PFSK-1 (cell line): ENCODE results near the gene TMEM272.

Experiments used
- FOXP2 ChIP-seq: optimal IDR thresholded peaks from 2 replicates; pipeline ENCODE3; 2011; ENCODE audit warnings: borderline replicate concordance, control low read depth, inconsistent platforms; ENCODE audit not compliant: insufficient read depth; ENCODE audit errors: extremely low read length, extremely low read depth
- POLR2AphosphoS5 ChIP-seq: IDR thresholded peaks from 2 replicates; pipeline ENCODE4 v1.6.1; 2012; ENCODE audit warnings: low read depth, mild to moderate bottlenecking, control low read depth, low read length, moderate library complexity
- SIN3A ChIP-seq: IDR thresholded peaks from 2 replicates; pipeline ENCODE4 v1.6.1; 2012; ENCODE audit warnings: mild to moderate bottlenecking, low read length, moderate library complexity, borderline replicate concordance; ENCODE audit not compliant: insufficient read depth
- TAF1 ChIP-seq: IDR thresholded peaks from 2 replicates; pipeline ENCODE4 v1.6.1; 2012; ENCODE audit warnings: low read length, control low read depth, borderline replicate concordance; ENCODE audit not compliant: insufficient read depth
- TF ChIP-seq, protein P1 (sequence below), 2 experiments: IDR thresholded peaks; 2 replicates each; pipeline versions ENCODE4 v1.6.1 to v1.8.0; 2011 to 2012; ENCODE audit warnings: low read depth in 2 of 2, low read length in 2 of 2, control low read depth in 1 of 2, inconsistent platforms in 1 of 2, mild to moderate bottlenecking in 1 of 2, moderate library complexity in 1 of 2; ENCODE audit not compliant: insufficient read depth in 1 of 2

Gene TMEM272

DNA sequence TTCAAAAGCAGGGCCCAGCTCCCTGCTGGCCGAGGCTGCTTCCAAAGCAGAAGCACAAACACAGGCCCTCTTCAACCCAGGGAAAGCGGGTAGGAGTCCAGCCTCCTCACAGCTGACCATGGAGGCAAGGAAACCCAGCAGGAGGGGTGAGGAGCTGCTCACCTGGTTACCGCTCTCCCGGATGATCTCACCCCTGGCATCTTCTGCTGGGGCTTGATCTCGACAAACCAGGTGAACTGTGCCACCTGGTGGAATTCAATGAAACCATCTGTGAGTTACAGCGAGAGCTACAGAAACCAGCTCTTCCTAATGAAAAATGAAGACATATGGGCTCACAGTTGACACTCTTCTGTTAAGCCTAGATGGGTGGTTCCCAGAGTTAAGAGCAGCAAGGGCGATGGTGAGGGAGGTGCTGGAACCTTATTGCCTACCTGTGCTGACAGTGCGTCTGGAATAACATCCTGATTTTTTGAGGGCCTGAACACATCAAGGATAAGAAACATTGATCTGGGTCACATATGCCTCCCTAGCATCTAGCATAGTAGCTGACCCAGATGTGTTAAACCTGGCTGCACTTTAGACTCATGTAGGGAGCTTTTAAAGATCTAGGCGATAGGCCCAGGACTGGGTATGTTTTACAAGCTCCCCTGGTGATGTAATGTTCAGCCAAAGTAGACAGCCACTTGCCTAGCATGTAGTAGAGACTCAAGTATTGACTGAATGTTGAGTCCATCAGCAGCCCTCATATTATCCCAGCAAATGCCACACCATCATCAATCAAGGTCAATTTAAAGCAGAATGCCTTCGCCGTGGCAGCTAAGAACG is 47.1 kb downstream of the TMEM272 start:
- TF ChIP-seq, protein P1, sequence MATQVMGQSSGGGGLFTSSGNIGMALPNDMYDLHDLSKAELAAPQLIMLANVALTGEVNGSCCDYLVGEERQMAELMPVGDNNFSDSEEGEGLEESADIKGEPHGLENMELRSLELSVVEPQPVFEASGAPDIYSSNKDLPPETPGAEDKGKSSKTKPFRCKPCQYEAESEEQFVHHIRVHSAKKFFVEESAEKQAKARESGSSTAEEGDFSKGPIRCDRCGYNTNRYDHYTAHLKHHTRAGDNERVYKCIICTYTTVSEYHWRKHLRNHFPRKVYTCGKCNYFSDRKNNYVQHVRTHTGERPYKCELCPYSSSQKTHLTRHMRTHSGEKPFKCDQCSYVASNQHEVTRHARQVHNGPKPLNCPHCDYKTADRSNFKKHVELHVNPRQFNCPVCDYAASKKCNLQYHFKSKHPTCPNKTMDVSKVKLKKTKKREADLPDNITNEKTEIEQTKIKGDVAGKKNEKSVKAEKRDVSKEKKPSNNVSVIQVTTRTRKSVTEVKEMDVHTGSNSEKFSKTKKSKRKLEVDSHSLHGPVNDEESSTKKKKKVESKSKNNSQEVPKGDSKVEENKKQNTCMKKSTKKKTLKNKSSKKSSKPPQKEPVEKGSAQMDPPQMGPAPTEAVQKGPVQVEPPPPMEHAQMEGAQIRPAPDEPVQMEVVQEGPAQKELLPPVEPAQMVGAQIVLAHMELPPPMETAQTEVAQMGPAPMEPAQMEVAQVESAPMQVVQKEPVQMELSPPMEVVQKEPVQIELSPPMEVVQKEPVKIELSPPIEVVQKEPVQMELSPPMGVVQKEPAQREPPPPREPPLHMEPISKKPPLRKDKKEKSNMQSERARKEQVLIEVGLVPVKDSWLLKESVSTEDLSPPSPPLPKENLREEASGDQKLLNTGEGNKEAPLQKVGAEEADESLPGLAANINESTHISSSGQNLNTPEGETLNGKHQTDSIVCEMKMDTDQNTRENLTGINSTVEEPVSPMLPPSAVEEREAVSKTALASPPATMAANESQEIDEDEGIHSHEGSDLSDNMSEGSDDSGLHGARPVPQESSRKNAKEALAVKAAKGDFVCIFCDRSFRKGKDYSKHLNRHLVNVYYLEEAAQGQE (IDR thresholded peaks at IDR 0.05; ENCODE audit: insufficient read depth in 1 of 2, low read depth in 2 of 2, low read length in 2 of 2) = no peak
- TF ChIP-seq FOXP2 = no peak
- no peak for TF ChIP-seq TAF1
- TF ChIP-seq SIN3A = no peak
- TF ChIP-seq POLR2AphosphoS5 = no peak

- TF ChIP-seq TAF1 (no peak), POLR2AphosphoS5 (no peak), SIN3A (no peak), FOXP2 (no peak)
- TF ChIP-seq, protein P1 (IDR thresholded peaks at IDR 0.05; ENCODE audit: insufficient read depth in 1 of 2, low read depth in 2 of 2, low read length in 2 of 2) = no peak
Observed at GRCh38 chr13:51796546-51796945, 48.4 kb downstream of the TMEM272 start.

DNA sequence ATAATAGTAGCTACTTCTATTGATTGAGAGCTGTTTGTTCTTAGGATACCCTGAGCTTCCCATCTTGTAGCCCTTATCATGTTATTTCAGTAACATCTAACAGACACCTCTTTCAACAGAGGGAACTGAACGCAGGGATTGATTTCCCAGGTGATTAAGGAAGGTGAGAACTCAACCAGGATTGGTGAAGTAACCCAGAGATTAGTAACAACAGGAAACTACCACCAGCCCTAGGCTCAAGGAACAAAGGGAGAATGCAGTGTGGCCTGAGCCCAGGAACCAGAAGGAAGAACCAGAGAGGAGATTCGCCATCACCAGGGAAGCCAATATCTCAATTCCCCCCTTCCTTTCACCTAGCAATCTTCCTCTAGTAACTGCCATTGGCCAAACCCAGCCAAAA is 49.6 kb downstream of the TMEM272 start:
- no peak for TF ChIP-seq FOXP2
- no peak for TF ChIP-seq SIN3A
- TF ChIP-seq TAF1 = no peak
- TF ChIP-seq, protein P1 (IDR thresholded peaks at IDR 0.05; ENCODE audit: insufficient read depth in 1 of 2, low read depth in 2 of 2, low read length in 2 of 2) = no peak
- TF ChIP-seq POLR2AphosphoS5 = no peak

- TF ChIP-seq FOXP2 = no peak
- TF ChIP-seq POLR2AphosphoS5 = no peak
- TF ChIP-seq SIN3A = no peak
- TF ChIP-seq, protein P1 (IDR thresholded peaks at IDR 0.05; ENCODE audit: insufficient read depth in 1 of 2, low read depth in 2 of 2, low read length in 2 of 2) = no peak
- no peak for TF ChIP-seq TAF1
Observed at GRCh38 chr13:51794964-51795363, 50.0 kb downstream of the TMEM272 start.
